GM21423 (cell line): ENCODE measurements around the gene ZNF91.
"Not testable (repeated sequence)": the region's sequence is repeated elsewhere in the genome, so short reads cannot be mapped to it uniquely, and the experiment has no call there.

Source experiments
- ATAC-seq: cut with Tn5 transposase; IDR thresholded peaks from one replicate; pipeline ENCODE4 v1.9.1; 2021; ENCODE audit warnings: mild to moderate bottlenecking, moderate library complexity; ENCODE audit not compliant: unreplicated experiment

ZNF91 gene

DNA sequence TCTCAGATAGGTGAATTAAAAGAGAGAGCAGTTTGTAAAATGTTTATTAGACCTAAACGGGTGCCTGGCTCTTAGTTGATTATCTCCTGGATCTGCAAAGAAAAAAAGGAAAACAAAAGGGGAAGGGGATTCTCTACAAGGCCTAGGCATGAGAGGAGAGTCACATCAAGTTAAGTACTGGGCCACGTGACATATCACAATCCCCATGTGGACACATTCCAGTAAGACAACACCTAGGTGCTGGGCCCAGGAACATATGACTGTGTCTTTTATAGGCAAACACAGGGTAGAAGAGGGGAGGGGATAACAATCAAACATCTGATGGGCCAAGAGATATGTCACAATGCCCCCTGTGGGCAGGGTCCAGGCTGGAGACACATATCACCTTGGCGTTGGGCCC, 4.2 kb upstream of the ZNF91 start:
- ATAC-seq, result no peak

DNA sequence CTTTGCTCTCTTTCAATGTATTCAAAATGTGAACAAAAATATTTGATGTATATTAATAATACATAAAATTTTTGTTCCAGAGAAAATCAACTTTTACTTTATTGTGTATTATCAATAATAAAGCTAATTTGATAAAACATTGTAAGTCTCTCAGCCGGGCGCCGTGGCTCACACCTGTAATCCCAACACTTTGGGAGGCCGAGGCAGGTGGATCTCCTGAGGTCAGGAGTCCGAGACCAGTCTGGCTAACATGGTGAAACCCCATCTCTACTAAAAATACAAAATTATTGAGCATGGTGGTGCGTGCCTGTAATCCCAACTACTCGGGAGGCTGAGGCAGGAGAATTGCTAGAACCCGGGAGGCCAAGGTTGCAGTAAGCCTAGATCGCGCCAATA, 449 bp upstream of the ZNF91 start:
- ATAC-seq, result not testable (repeated sequence)

DNA sequence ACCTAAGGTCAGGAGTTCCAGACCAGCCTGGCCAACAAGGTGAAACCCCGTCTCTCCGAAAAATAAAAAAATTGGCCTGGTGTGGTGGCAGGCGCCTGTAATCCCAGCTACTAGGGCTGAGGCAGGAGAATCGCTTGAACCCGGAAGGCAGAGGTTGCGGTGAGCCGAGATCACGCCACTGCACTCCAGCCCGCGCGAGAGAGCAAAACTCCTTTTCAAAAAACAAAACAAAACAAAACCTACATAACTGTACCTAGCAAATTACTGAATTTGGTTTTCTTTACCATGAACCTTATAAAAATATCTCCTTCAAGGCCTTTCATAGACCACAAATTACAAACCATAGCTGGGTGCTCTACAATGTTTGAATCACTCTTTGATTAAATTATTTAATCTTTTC, 760 bp downstream of the ZNF91 start:
- no peak for ATAC-seq

DNA sequence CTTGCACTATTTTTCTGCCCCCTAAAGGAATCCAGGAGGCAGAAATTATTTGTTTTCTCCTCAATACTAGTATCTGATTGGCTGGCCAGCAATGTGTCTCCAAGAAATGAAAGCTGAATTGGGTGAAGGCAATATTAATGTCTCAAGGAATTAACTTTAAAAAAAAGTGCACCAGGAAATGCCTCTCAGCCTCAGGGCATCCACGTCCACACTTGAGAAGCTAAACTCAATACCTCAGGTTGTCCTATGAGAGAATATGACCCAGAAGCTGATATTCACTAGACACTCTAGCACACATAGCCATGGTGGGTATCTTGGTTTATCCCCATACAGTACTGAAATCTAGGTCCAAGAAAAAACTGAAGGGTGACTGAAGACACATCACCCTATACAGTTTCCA, 2.1 kb downstream of the ZNF91 start:
- no peak for ATAC-seq

DNA sequence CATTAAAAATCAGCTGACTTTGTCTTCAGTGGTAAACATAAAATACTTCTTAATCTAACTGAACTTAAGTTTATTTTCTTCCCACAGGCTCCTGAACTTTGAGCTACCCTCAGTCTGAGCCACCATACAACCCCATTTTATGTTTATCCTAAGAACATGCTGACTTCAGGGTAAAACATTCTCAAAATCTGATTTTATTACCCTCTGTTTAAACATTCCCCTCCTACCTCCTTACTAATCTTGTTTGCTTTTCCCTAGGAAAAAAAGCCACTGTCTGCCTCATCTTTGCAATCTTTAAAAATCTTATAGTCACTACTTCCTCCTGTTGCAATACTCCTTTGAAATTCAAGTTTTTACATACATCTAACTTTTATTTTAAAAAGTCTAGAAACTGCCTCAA, 4.0 kb downstream of the ZNF91 start:
- no peak for ATAC-seq

DNA sequence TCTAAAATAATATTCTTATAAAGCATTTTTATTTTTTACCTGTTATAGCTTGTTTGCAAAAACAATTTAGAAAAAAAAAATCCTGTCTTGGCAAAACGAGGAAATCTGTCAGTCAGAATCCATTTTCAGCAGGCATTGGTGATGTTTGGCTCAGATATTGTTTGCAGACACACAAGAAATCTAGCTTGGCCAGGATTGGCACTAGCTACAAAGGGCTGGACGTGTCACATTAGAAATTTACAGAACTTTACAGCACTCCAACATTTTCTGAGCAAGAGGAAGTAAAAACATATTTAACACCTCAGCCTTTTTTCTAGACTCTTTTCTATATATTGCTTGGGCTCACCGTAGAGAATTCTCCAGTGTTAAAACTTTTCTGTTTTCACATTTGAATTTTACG, 9.9 kb downstream of the ZNF91 start:
- no peak for ATAC-seq

DNA sequence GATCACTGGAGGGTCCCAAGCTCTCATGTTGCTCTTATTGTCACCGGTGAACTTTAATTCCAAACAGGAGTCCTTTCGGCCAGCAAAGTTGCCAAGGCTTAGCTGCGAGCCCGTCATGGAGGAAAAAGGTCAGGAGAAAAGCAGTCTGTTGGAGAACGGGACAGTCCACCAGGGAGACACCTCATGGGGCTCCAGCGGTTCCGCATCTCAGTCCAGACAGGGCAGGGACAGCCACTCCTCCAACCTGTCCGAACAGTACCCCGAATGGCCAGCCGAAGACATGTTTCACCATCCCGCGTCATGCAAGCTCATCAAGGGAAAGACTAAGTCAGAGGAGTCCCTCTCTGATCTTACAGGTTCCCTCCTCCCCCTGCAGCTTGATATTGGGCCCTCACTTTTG, 10.4 kb downstream of the ZNF91 start:
- no peak for ATAC-seq

DNA sequence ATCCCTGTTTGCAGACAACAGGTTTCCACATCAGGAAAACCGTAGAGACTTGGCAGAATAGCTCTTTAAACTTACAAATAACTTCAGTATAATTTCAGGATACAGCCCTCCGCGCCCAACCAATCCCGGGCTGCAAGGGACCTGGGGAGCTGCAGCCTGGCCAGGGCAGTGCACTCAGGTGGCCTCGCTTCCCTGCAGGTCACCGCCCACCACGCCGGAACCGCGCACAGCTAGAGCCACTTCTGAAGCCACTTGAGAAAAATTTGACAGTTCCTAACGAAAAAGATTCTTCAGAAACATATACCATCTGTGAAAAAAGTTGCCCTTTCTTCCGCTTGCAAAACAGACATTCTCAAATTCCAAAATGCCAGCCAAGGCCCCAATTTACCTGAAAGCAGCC, 11.1 kb downstream of the ZNF91 start:
- no peak for ATAC-seq

DNA sequence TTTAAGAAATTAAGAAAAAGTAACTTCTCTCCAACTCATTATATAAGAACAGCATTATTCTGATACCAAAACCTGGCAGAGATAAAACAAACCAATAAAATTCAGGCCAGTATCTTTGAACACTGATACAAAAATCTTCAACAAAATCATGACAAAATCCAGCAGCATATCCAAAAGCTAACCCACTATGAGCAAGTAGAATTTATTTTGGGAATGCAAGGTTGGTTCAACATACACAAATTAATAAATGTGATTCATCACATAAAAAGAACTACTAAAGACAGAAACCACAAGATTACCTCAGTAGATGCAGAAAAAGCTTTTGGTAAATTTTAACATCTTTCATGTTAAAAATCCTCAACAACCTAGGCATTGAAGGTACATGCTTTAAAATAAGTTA, 12.3 kb downstream of the ZNF91 start:
- no peak for ATAC-seq

DNA sequence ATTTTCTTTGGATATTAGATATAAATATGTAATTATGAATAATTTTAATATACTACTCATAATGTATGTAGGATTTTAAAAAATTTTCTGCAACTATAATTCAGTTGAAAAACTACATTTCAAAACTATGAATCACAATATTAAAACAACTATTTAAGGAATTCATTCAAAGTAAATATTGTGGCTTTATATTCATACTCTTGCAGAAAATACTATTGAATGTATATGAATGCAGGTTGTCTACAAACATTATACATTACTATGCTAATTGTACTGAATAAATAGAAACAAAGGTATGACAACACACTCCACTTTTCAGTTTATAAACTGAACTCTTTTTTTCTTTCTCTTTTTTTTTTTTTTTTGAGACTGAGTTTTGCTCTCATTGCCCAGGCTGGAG, 14.2 kb downstream of the ZNF91 start:
- no peak for ATAC-seq

DNA sequence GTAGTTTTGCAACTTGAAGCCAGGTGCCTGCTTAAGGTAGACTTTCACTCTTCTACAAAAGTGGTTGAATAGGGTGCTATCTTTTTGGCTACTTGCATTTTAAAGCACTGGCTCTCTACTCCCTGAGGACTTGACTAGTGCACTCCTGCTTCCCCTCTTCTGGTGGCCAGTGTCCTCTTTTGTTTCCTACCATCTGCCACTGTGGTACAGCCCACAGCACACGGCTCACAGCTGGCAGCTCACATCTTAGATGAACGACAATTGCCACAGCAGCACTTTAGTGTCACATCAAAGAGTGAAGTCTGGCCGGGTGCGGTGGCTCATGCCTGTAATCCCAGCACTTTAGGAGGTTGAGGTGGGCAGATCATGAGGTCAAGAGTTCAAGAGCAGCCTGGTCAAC, 15.6 kb downstream of the ZNF91 start:
- not testable (repeated sequence) for ATAC-seq

DNA sequence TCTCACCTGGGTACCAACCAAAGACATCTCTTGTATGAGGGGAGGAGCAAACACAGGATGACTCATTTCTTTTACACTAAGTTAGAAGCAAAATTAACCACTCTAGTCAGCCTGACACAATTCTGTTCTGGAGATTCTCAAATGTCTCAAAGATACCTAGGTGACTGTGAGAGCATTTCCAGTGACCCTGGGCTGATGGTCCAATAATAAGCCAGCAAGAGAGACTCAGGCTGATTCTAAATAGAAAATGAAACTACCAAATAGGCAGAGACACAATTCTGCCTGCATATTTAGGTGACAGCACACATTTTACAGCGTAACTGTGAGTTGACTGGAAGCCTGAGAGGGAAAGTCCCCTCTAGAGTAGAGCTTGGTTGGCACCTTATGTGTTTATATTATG, 16.3 kb downstream of the ZNF91 start:
- no peak for ATAC-seq

DNA sequence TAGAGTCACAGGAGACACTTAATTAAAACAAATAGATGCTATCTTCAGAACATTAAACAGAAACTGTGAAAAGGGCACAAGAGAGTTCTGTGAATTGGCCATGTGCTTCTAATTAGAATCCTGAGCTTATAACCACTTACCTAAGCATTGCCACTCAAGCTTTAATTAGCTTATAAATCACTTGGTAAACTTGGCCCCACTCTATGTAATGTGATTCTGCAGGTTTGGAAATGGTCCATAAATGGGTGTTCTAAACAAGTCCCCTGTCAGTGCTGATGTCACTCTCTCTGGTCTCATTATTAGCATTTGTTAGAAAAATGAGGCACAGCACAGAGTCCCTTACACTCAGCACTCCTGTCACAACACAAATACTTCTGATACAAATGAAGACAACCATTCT, 18.0 kb downstream of the ZNF91 start:
- no peak for ATAC-seq

DNA sequence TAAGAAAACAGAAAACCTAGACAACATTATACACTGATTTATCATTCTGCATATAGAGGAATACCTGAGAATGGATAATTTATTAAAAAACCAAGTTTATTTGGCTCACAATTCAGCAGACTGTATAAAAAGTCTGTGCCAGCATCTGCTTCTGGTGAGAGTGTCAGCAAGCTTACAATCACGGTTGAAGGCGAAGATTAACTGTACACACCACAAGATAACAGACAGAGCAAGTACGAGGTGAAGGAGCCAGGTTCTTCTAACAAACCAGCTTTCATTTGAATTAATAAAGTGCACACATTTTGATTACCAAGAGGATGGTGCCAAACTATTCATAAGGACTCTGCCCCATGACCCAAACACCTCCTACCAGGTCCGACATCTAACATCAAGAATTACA, 28.8 kb downstream of the ZNF91 start:
- ATAC-seq, result no peak

DNA sequence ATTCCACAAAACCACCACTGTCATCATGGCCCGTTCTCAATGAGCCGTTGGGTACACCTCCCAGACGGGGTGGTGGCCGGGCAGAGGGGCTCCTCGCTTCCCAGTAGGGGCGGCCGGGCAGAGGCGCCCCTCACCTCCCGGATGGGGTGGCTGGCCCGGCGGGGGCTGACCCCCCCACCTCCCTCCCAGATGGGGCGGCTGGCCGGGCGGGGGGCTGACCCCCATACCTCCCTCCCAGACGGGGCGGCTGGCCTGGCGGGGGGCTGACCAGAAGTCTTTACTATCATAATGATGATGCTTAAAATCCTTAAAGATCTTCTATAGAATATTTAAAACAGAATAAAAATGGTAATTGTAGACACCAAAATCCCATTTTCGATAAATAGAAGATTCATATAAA, 29.2 kb downstream of the ZNF91 start:
- not testable (repeated sequence) for ATAC-seq

DNA sequence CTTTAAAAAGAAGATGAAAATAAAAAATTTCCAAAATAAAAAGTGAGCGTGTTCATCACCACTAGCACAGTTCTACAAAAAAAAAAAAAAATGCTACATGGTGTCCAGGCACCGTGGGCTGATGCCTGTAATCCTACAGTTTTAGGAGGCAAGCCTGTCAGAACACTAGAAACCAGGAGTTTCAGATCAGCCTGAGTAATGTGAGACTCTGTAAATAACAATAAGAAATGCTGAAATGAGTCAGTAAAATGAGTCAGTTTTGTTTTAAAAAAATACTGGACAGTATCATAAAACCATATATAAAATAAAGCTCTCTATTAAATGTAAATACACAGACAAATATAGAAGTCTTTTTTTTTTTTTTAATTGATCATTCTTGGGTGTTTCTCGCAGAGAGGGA, 30.0 kb downstream of the ZNF91 start:
- no peak for ATAC-seq

DNA sequence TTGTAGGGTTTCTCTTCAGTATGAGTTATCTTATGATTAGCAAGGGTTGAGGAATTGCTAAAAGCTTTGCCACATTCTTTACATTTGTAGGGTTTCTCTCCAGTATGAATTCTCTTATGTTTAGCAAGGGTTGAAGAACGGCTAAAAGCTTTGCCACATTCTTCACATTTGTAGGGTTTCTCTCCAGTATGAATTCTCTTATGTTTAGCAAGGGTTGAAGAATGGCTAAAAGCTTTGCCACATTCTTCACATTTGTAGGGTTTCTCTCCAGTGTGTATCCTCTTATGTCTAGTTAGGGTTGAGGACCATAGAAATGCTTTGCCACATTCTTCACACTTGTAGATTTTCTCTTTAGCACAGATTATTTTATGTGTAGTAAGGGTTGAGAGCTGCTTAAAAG, 33.4 kb downstream of the ZNF91 start:
- not testable (repeated sequence) for ATAC-seq

DNA sequence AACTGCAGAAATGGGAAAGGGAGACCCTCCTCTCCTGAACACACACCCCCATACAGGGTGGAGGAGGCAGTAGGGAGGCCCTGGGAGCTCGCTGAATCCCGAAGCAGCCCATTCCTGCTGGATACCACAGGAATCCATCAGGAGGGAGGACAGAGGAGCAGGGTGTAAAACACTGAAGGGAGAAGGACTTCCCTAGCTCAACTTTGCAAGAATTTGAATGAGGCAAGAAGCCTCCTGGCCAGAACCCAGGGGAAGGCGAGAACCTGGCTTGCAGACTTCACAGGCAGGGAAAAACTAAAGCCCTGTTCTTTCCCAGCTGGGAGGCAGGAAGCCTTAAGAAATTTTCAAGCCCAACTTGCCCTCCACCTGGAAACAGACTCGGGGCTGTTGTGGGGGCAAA, 43.5 kb downstream of the ZNF91 start:
- ATAC-seq, result no peak

DNA sequence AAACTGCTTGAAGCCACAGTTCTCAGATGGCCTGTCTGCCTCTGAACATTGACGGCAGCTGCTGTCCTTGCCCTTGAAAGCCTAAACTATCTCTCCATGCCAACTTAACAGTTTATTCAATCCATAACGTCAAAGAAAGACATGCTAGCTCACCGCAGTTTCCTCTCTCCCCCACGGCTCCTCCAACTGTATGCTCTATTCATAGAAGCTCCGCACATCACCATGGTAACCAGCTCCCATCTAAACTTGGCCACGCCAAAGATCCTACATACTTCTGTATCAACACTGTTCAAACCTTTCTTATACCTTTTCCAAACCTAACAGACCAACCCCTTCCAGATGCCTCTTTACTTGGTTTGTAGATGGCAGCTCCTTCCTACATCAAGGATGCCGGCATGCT, 48.6 kb downstream of the ZNF91 start:
- no peak for ATAC-seq

DNA sequence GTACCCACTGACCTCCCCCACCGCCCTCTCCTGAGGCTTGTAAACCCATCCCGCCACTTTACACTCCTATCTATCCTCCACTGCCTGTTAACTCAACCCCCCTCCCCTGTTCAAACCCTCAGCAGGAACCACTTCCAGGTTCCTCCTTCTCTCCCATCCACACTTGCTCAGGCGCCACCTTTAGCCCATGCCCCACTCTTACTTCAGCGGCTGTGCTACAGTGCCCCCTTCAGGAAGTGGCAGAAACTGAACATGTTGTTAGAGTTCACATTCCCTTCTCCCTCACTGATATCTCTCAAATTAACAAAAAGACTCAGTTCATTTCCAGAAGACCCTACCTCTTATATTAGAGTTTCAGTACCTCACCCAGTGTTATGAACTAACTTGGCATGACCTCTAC, 49.4 kb downstream of the ZNF91 start:
- no peak for ATAC-seq

DNA sequence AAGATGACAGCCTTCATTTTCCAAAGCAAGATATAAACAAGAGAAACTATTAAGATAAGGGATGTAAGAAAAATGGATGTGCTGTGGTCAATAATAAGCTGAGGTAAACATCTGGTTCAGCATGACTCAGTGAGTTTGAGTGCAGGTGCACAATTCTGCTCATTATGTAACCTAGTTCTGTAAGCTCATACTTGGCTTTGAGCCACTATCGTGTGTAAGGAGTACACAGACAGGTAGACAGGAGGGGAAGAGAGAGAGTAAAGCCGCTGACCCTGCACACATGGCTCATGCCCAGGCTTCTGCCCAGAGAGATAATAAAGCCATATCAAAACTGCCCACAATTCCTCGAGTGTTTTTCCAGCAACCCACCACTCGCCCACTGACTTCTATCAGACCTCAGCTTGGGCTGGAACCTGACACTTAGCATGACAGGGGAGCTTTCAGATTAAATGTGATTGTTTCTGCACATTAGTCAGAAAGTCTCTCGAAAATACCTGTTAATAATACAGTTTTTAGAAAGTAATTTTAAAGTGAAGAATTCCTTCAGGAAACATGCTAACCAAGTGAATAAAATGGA, 51.7 kb downstream of the ZNF91 start:
- ATAC-seq, result no peak

DNA sequence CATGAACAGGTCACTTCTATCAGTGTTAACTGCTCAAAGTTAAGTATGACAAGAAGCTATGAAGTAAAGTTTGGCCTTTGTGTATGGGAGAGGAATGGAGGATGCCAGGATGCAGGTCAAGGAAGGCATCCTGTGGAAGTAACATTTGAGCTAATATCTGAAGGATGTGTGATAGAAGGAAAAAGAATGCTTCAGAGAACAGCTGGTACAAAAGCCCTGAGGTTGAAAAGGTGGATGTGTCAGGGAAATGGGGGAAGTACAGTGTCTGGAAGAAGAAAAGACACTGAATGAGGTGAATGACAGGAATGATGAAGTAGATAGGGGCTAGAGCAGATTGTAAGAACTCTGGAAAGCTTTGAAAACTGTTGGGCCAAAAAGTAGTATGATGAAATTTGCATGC, 67.1 kb downstream of the ZNF91 start:
- ATAC-seq, result no peak

DNA sequence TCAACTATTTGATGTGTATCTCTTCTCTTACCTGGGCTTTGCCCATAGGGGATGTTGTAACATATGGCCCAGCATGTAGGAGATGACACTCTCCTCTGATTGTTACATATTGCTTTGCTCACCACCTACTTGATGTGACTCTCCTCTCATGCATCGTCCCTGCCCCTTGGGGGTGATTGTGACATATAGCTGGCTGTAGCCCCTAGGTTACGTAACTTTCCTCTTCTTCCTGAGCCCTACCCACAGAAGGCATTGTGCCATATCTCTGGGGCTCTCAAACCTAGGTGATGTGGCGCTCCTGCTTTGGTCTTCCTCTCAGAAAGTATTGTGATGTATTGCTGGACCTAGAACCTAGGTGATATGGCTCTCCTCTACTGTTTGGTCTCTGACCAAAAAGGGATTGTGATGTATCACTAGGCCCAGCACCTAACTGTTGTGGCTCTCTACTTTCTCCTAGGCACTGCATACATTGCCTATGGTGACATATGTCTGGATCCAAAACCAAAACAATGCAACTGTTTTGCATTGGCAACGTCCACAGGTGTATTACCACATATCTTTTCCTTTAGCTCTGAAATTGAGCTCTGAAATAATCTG, 73.2 kb downstream of the ZNF91 start:
- no peak for ATAC-seq
